Measurements from ENCODE around the gene AKAP9.

AKAP9 gene

DNA sequence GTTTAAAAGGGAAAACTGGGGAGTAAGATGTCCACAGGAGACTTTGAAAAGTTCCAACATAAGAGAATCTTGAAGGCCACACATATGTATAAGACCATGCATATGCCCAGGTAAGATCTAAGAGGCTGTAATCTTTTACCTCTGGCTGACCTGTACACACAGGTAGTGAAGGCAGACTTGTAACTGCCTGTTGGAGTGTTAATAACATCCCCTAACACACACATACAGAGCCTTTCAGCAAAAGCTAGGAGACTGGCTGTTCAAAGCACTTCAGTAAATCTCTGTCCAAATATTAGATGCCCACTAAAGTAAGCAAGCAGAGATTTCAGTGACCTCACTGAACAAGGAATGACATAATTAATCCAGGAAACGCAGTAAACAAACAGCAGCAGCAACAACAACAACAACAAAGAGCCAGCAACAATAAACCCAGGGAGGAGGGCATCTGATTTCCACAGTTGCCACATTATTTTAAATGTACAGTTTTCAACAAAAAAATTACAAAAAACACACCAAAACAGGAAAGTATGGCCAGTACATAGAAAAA lies 178.6 kb downstream of the AKAP9 start:
- TF ChIP-seq, protein P1, sequence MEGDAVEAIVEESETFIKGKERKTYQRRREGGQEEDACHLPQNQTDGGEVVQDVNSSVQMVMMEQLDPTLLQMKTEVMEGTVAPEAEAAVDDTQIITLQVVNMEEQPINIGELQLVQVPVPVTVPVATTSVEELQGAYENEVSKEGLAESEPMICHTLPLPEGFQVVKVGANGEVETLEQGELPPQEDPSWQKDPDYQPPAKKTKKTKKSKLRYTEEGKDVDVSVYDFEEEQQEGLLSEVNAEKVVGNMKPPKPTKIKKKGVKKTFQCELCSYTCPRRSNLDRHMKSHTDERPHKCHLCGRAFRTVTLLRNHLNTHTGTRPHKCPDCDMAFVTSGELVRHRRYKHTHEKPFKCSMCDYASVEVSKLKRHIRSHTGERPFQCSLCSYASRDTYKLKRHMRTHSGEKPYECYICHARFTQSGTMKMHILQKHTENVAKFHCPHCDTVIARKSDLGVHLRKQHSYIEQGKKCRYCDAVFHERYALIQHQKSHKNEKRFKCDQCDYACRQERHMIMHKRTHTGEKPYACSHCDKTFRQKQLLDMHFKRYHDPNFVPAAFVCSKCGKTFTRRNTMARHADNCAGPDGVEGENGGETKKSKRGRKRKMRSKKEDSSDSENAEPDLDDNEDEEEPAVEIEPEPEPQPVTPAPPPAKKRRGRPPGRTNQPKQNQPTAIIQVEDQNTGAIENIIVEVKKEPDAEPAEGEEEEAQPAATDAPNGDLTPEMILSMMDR (IDR thresholded peaks at IDR 0.05; ENCODE audit: low read depth, low read length, missing control alignments) = no peak
- no peak for DNase-seq (ENCODE audit: extremely low read depth, low read depth)
- H3K4me3 ChIP-seq (replicated peaks; ENCODE audit: low read depth, low read length) = no peak overlapping the region

DNA sequence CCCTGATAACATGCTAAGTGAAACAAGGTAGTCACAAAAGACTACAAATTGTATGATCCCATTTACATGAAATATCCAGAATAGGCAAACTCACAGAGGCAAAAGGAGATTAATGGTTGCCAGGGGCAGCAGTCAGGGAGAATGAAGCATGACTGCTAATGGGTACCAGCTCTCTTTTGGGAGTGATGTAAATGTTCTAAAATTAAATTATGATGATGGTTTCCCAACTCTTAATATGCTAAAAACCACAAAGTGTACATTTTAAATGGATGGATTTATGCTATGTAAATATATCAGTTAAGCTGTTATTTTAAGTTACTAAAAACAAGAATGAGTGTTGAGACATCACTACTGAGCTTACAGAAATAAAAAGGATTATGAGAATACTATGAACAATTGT lies 181.0 kb downstream of the AKAP9 start:
- no peak for DNase-seq (ENCODE audit: extremely low read depth, low read depth)
- TF ChIP-seq, protein P1 (IDR thresholded peaks at IDR 0.05; ENCODE audit: low read depth, low read length, missing control alignments) = no peak
- H3K4me3 ChIP-seq (replicated peaks; ENCODE audit: low read depth, low read length) = no peak overlapping the region

DNA sequence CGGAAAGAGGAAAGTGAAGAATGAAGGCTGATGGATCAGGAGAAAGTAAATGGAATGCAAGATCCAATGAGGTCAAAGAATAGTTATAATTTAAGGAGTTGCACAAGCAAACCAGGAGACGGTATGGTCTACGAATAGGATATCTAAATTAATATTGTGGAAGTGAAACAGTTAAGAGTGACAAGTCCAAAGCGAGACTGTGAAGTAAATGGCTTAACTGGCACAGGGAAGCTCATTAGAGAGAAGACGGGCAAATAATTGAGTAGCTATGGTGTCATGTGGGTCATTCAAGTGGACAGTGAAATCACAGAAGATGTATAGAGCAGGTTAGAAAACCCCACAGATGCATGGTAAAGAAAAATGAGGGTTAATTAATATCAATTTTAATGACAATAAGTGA lies 190.4 kb downstream of the AKAP9 start:
- H3K4me3 ChIP-seq (replicated peaks; ENCODE audit: low read depth, low read length) = no peak overlapping the region
- DNase-seq (ENCODE audit: extremely low read depth, low read depth) = no peak
- TF ChIP-seq, protein P1 (IDR thresholded peaks at IDR 0.05; ENCODE audit: low read depth, low read length, missing control alignments) = no peak

DNA sequence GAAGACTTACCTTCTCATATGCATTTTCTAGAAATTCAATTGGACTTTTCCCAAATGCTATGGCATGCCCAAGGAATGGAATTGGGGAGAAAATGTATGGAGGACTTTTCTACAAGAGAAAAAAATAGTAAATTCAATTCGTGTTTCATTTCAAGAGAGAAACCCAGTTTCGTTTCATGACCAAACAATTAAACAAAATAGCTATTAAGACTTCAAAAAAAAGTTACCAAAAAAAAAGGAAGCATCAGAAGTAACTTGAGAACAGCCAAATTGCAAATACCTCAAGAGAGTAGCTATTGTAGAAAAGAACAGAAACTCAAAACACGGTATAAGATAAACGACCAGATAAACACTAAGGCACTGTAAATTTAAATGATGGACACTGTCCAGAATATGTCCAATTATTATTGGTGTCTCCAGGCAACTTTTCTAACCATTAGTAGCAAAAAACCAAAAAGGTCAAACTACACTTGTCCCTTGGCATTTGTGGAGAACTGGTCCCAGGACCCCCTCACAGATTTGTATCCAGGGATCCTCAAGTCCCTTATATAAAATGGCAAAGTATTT lies 191.2 kb downstream of the AKAP9 start:
- H3K4me3 ChIP-seq (replicated peaks; ENCODE audit: low read depth, low read length) = peak overlapping the region; percentile 91

DNA sequence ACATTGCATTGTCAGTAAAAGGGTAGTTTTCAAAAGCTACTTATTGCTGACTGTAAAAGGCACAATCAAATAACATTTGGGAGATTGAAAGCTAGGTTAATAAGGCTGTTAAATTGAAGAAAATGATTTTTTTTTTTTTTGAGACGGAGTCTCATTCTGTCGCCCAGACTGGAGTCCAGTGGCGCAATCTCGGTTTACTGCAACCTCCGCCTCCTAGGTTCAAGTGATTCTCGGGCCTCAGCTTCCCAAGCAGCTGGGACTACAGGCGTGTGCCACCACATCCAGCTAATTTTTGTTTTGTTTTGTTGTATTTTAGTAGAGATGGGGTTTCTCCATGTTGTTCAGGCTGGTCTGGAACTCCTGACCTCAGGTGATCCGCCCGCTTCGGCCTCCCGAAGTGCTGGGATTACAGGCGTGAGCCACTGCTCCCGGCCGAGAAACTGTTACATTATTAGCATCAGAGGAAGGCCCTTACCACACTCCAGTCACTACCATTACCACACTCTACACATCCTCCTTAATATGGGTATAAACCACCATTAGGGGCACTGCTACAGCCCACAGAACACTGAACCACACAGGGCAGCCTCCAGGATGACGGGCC lies 192.6 kb downstream of the AKAP9 start:
- H3K4me3 ChIP-seq (replicated peaks; ENCODE audit: low read depth, low read length) = peak overlapping the region; percentile 91
- DNase-seq (ENCODE audit: extremely low read depth, low read depth) = no peak
- TF ChIP-seq, protein P1 (IDR thresholded peaks at IDR 0.05; ENCODE audit: low read depth, low read length, missing control alignments) = no peak

More for the DNA sequence above, 191.2 kb downstream of the AKAP9 start:
- TF ChIP-seq, protein P1 (IDR thresholded peaks at IDR 0.05; ENCODE audit: low read depth, low read length, missing control alignments) = no peak
- DNase-seq (ENCODE audit: extremely low read depth, low read depth) = no peak

DNA sequence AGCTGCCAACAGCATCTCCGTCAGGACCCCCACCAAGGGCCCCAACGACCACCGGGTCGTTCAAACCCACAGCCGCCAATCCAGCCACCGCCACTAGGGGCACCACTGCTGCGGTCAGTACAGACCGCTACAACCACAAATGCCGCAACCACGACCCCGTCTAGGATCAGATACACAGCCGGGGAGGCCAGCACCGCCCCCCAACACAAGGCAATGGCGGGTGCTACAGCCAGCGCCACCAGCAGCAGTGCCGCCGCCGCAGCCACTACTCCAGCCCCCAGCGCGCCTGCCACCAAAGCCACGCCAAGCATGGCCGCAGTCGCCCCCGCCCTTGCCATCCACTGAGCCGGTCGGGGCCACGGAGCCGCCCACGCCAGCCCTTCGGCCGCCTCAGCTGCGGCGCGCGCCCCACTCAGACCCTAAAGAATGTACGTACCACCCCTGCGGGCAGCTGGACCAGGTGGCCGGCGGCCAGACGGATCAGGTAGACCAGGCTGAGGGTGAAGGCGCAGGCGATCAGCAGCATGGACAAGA lies 193.1 kb downstream of the AKAP9 start:
- H3K4me3 ChIP-seq (replicated peaks; ENCODE audit: low read depth, low read length) = peak overlapping the region; percentile 91
- TF ChIP-seq, protein P1 (IDR thresholded peaks at IDR 0.05; ENCODE audit: low read depth, low read length, missing control alignments) = peak; percentile 80
- DNase-seq (ENCODE audit: extremely low read depth, low read depth) = peak; percentile 14
